Liver (tissue), 3 donors: ENCODE results near the gene CLN3.
A peak's percentile ranks its signal among the peaks of the same experiment; 100 is the strongest.

Experiments used
- EGR1 ChIP-seq, 2 donors: IDR thresholded peaks; 2 replicates each; pipeline ENCODE4 v1.6.1; 2016 to 2018; ENCODE audit warnings: antibody characterized with exemption in 2 of 2, low read depth in 2 of 2
- FOXA1 ChIP-seq: IDR thresholded peaks from 2 replicates; pipeline ENCODE4 v1.6.1; 2016; ENCODE audit warnings: antibody characterized with exemption
- RAD21 ChIP-seq, 2 donors: IDR thresholded peaks; 2 replicates each; pipeline ENCODE4 v1.6.1; 2016; ENCODE audit warnings: antibody characterized with exemption in 2 of 2, mild to moderate bottlenecking in 2 of 2
- YY1 ChIP-seq: IDR thresholded peaks from 2 replicates; pipeline ENCODE4 v1.6.1; 2016; ENCODE audit warnings: antibody characterized with exemption, mild to moderate bottlenecking
- TF ChIP-seq, protein P1 (sequence below): fragments of 150-350 bp; IDR thresholded peaks from 2 replicates; pipeline ENCODE4 v1.5.1; 2017; ENCODE audit warnings: improper control_type of control experiment, low read depth, low read length; ENCODE audit not compliant: missing input control
- TF ChIP-seq, protein P2 (sequence below): IDR thresholded peaks from 2 replicates; pipeline ENCODE4 v1.6.1; 2016; ENCODE audit warnings: antibody characterized with exemption, mild to moderate bottlenecking
- TF ChIP-seq, protein P3 (sequence below): IDR thresholded peaks from 2 replicates; pipeline ENCODE4 v1.6.1; 2016; ENCODE audit warnings: antibody characterized with exemption
- TF ChIP-seq, protein P4 (sequence below): IDR thresholded peaks from 2 replicates; pipeline ENCODE4 v1.6.1; 2016; ENCODE audit warnings: antibody characterized with exemption
- donor health status: healthy.
- donor health status: healthy.

DNA sequence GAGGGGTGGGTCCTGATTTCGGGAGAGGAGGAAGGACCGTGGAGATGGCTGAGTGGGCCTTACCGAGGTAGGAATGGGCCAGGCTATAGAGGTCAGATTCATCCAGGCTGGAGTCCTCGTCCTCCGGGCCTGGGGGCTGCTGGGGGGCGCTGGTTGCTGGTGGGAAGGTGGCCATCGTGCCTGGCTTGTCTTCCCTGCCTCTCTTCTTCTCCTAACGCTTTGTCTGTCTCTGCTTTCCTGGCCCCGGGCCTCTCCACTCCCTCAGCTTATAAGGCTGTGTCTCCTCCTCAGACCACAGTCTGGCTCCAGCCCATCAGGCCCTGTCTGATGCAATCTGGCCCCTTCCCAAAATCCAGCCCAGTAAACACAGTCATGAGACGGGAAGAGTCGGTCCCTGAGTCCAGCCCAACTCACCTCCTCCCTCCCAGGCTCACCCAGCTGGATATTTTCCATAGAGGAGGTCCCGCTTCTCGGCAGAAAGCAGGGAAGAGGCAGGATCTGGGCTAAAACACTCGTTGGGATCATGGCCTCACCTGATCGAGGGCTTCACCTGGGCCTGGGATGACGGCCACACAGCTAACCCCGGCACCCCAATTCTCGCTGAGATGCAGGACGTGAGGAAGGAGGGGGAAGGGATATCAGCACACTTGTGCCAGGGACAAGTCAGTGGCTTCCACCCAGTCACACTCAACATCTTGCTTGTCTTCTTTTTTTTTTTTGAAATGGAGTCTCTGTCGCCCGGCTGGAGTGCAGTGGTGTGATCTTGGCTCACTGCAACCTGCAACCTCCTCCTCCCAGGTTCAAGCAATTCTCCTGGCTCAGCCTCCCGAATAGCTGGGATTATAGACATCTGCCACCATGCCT lies 47.1 kb upstream of the CLN3 start, which contains the start of gene NUPR1:
- TF ChIP-seq FOXA1, result peak; percentile 91
- TF ChIP-seq, protein P1, sequence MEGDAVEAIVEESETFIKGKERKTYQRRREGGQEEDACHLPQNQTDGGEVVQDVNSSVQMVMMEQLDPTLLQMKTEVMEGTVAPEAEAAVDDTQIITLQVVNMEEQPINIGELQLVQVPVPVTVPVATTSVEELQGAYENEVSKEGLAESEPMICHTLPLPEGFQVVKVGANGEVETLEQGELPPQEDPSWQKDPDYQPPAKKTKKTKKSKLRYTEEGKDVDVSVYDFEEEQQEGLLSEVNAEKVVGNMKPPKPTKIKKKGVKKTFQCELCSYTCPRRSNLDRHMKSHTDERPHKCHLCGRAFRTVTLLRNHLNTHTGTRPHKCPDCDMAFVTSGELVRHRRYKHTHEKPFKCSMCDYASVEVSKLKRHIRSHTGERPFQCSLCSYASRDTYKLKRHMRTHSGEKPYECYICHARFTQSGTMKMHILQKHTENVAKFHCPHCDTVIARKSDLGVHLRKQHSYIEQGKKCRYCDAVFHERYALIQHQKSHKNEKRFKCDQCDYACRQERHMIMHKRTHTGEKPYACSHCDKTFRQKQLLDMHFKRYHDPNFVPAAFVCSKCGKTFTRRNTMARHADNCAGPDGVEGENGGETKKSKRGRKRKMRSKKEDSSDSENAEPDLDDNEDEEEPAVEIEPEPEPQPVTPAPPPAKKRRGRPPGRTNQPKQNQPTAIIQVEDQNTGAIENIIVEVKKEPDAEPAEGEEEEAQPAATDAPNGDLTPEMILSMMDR, result no peak
- peak; percentile 66 to 71 for TF ChIP-seq RAD21 (IDR thresholded peaks at IDR 0.05)
- peak; percentile 91 for TF ChIP-seq YY1
- TF ChIP-seq, protein P2, sequence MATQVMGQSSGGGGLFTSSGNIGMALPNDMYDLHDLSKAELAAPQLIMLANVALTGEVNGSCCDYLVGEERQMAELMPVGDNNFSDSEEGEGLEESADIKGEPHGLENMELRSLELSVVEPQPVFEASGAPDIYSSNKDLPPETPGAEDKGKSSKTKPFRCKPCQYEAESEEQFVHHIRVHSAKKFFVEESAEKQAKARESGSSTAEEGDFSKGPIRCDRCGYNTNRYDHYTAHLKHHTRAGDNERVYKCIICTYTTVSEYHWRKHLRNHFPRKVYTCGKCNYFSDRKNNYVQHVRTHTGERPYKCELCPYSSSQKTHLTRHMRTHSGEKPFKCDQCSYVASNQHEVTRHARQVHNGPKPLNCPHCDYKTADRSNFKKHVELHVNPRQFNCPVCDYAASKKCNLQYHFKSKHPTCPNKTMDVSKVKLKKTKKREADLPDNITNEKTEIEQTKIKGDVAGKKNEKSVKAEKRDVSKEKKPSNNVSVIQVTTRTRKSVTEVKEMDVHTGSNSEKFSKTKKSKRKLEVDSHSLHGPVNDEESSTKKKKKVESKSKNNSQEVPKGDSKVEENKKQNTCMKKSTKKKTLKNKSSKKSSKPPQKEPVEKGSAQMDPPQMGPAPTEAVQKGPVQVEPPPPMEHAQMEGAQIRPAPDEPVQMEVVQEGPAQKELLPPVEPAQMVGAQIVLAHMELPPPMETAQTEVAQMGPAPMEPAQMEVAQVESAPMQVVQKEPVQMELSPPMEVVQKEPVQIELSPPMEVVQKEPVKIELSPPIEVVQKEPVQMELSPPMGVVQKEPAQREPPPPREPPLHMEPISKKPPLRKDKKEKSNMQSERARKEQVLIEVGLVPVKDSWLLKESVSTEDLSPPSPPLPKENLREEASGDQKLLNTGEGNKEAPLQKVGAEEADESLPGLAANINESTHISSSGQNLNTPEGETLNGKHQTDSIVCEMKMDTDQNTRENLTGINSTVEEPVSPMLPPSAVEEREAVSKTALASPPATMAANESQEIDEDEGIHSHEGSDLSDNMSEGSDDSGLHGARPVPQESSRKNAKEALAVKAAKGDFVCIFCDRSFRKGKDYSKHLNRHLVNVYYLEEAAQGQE, result peak; percentile 95
- TF ChIP-seq, protein P3, sequence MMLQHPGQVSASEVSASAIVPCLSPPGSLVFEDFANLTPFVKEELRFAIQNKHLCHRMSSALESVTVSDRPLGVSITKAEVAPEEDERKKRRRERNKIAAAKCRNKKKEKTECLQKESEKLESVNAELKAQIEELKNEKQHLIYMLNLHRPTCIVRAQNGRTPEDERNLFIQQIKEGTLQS, result peak; percentile 95
- TF ChIP-seq, protein P4, sequence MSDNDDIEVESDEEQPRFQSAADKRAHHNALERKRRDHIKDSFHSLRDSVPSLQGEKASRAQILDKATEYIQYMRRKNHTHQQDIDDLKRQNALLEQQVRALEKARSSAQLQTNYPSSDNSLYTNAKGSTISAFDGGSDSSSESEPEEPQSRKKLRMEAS, result peak; percentile 94
- TF ChIP-seq EGR1 (IDR thresholded peaks at IDR 0.05; ENCODE audit: low read depth in 2 of 2), result peak in 1 of 2 donors; percentile 89
